Measurements from ENCODE around the gene CD300LB.

GRCh38 chr17:74513987-74514631 lies 17.2 kb downstream of the CD300LB start:
- TF ChIP-seq CTCF (IDR thresholded peaks at IDR 0.05 in 8 of 11, conservative IDR thresholded peaks at IDR 0.05 in 3 of 11) (no peak), POLR2A (IDR thresholded peaks at IDR 0.05) (no peak), POLR2AphosphoS5 (IDR thresholded peaks at IDR 0.05) (no peak)

Data from spleen (tissue), 7 donors.